Measurements from ENCODE around the gene ACSL3.
"Not testable (repeated sequence)": the region's sequence is repeated elsewhere in the genome, so short reads cannot be mapped to it uniquely, and the experiment has no call there.

Gene ACSL3

GRCh38 chr2:222915092-222915957 lies 54.5 kb downstream of the ACSL3 start:
- no peaks in the 10 kb centered on the region for H3K27me3 Mint-ChIP-seq (ENCODE audit: low read depth)
- peak; percentile 55 to 64 (median 64) for TF ChIP-seq CTCF (IDR thresholded peaks at IDR 0.05; ENCODE audit: unreplicated experiment in 3 of 3)
- H3K9me3 Mint-ChIP-seq, result no peaks in the 10 kb centered on the region
- H3K4me1 Mint-ChIP-seq, result peaks cover 31% of the 10 kb centered on the region
- H3K4me3 Mint-ChIP-seq, result no peak overlapping the region
- no peak overlapping the region for H3K27ac Mint-ChIP-seq
- peaks cover 37% of the 10 kb centered on the region for H3K36me3 Mint-ChIP-seq (ENCODE audit: low read depth)

- H3K27me3 Mint-ChIP-seq (ENCODE audit: low read depth), result no peaks in the 10 kb centered on the region
- H3K4me1 Mint-ChIP-seq, result peaks cover 27% of the 10 kb centered on the region
- H3K36me3 Mint-ChIP-seq (ENCODE audit: low read depth), result peaks cover 38% of the 10 kb centered on the region
- H3K4me3 Mint-ChIP-seq, result no peak overlapping the region
- no peaks in the 10 kb centered on the region for H3K9me3 Mint-ChIP-seq
- no peak for TF ChIP-seq CTCF (IDR thresholded peaks at IDR 0.05; ENCODE audit: unreplicated experiment in 3 of 3)
- H3K27ac Mint-ChIP-seq, result no peak overlapping the region
These were observed 55.7 kb downstream of the ACSL3 start for GRCh38 chr2:222916229-222917197.

GRCh38 chr2:222917212-222917611 lies 56.4 kb downstream of the ACSL3 start:
- H3K27ac Mint-ChIP-seq; H3K9me3 Mint-ChIP-seq; H3K4me3 Mint-ChIP-seq; H3K27me3 Mint-ChIP-seq (ENCODE audit: low read depth): not testable (repeated sequence)
- Mint-ChIP-seq H3K36me3 (ENCODE audit: low read depth) (peaks cover 38% of the 10 kb centered on the region), H3K4me1 (peaks cover 20% of the 10 kb centered on the region)

GRCh38 chr2:222919841-222920526 lies 59.1 kb downstream of the ACSL3 start:
- no peak overlapping the region for H3K27ac Mint-ChIP-seq
- H3K36me3 Mint-ChIP-seq (ENCODE audit: low read depth), result peaks cover 56% of the 10 kb centered on the region
- H3K4me1 Mint-ChIP-seq, result peaks cover 5% of the 10 kb centered on the region
- H3K27me3 Mint-ChIP-seq (ENCODE audit: low read depth), result no peaks in the 10 kb centered on the region
- TF ChIP-seq CTCF (IDR thresholded peaks at IDR 0.05; ENCODE audit: unreplicated experiment in 3 of 3), result no peak
- H3K4me3 Mint-ChIP-seq, result no peak overlapping the region
- no peaks in the 10 kb centered on the region for H3K9me3 Mint-ChIP-seq

- Mint-ChIP-seq H3K27me3 (ENCODE audit: low read depth) (no peaks in the 10 kb centered on the region), H3K9me3 (no peaks in the 10 kb centered on the region), H3K27ac (no peak overlapping the region), H3K4me3 (no peak overlapping the region), H3K36me3 (ENCODE audit: low read depth) (peaks cover 58% of the 10 kb centered on the region), H3K4me1 (no peaks in the 10 kb centered on the region)
- TF ChIP-seq CTCF (IDR thresholded peaks at IDR 0.05; ENCODE audit: unreplicated experiment in 3 of 3), result no peak
These were observed 59.9 kb downstream of the ACSL3 start for GRCh38 chr2:222920657-222921186.

All from nephron (organoid).